H9 (cell line): ENCODE results near the gene TSPEAR. TPM values are rescaled to one million over a fixed set of nuclear protein-coding genes. Genes with fewer than 3 reads are reported as not detected.

Experiments used
- DNase-seq: peaks from one replicate; pipeline ENCODE4 v3.0.0-alpha.2; 2017
- H2AFZ ChIP-seq: one replicate; pipeline ENCODE4 v1.6.1; 2013; ENCODE audit warnings: mild to moderate bottlenecking, low read length, control low read depth, moderate library complexity
- H2AK5ac ChIP-seq: 2 replicates; pipeline ENCODE4 v1.6.1; 2013; ENCODE audit warnings: low read length, control low read depth, mixed read lengths; ENCODE audit not compliant: insufficient read length
- H2BK120ac ChIP-seq: one replicate; pipeline ENCODE4 v1.6.1; 2013; ENCODE audit warnings: low read depth, mild to moderate bottlenecking, low read length, control low read depth, inconsistent platforms; ENCODE audit not compliant: poor library complexity, severe bottlenecking
- H2BK12ac ChIP-seq: 2 replicates; pipeline ENCODE4 v1.6.1; 2013; ENCODE audit warnings: low read length, control low read depth, mixed read lengths, low read depth; ENCODE audit not compliant: insufficient read length
- H2BK15ac ChIP-seq: 2 replicates; pipeline ENCODE4 v1.6.1; 2013; ENCODE audit warnings: low read depth, low read length, control low read depth
- H2BK20ac ChIP-seq: one replicate; pipeline ENCODE4 v1.6.1; 2013; ENCODE audit warnings: low read depth, mild to moderate bottlenecking, low read length, control low read depth, inconsistent platforms; ENCODE audit not compliant: poor library complexity, severe bottlenecking
- H2BK5ac ChIP-seq: 2 replicates; pipeline ENCODE4 v1.6.1; 2013; ENCODE audit warnings: low read length, control low read depth, mixed read lengths; ENCODE audit not compliant: insufficient read length
- H3K14ac ChIP-seq: 2 replicates; pipeline ENCODE4 v1.6.1; 2013; ENCODE audit warnings: low read length, control low read depth; ENCODE audit not compliant: insufficient read depth
- H3K18ac ChIP-seq: 2 replicates; pipeline ENCODE4 v1.6.1; 2013; ENCODE audit warnings: low read depth, mild to moderate bottlenecking, mixed read lengths, low read length, control low read depth; ENCODE audit not compliant: insufficient read length
- H3K23ac ChIP-seq: 2 replicates; pipeline ENCODE4 v1.6.1; 2013; ENCODE audit warnings: low read length, control low read depth, mixed read lengths, low read depth; ENCODE audit not compliant: insufficient read length
- H3K23me2 ChIP-seq: 2 replicates; pipeline ENCODE4 v1.6.1; 2013; ENCODE audit warnings: low read depth, mild to moderate bottlenecking, mixed read lengths, low read length, control low read depth; ENCODE audit not compliant: insufficient read length, poor library complexity, severe bottlenecking
- H3K27ac ChIP-seq: 2 replicates; pipeline ENCODE4 v1.5.1; 2013; ENCODE audit warnings: low read length, control low read depth, mixed read lengths, low read depth; ENCODE audit not compliant: insufficient read length
- H3K27me3 ChIP-seq: 2 replicates; pipeline ENCODE4 v1.6.1; 2013; ENCODE audit warnings: low read length, control low read depth, inconsistent platforms; ENCODE audit not compliant: insufficient read depth
- H3K4ac ChIP-seq: 2 replicates; pipeline ENCODE4 v1.6.1; 2013; ENCODE audit warnings: low read depth, mild to moderate bottlenecking, control low read depth, inconsistent platforms, low read length, moderate library complexity
- H3K4me1 ChIP-seq: 2 replicates; pipeline ENCODE4 v1.6.1; 2013; ENCODE audit warnings: low read length, control low read depth, inconsistent platforms; ENCODE audit not compliant: insufficient read depth
- H3K4me2 ChIP-seq: 2 replicates; pipeline ENCODE4 v1.6.1; 2013; ENCODE audit warnings: low read length, control low read depth, mixed read lengths; ENCODE audit not compliant: insufficient read length, insufficient read depth
- H3K56ac ChIP-seq: 2 replicates; pipeline ENCODE4 v1.6.1; 2013; ENCODE audit warnings: low read depth, mild to moderate bottlenecking, mixed read lengths, low read length, control low read depth; ENCODE audit not compliant: insufficient read length
- H3K79me1 ChIP-seq: 2 replicates; pipeline ENCODE4 v1.6.1; 2013; ENCODE audit warnings: low read depth, mild to moderate bottlenecking, moderate library complexity, low read length, control low read depth, inconsistent platforms; ENCODE audit not compliant: insufficient read depth, poor library complexity, severe bottlenecking
- H3K79me2 ChIP-seq: 2 replicates; pipeline ENCODE4 v1.6.1; 2013; ENCODE audit warnings: low read length, control low read depth, inconsistent platforms; ENCODE audit not compliant: insufficient read depth
- H3K9ac ChIP-seq: 2 replicates; pipeline ENCODE4 v1.6.1; 2013; ENCODE audit warnings: low read length, control low read depth, mixed read lengths; ENCODE audit not compliant: insufficient read length; ENCODE audit errors: extremely low read depth
- H3K9me3 ChIP-seq: one replicate; pipeline ENCODE4 v1.6.1; 2013; ENCODE audit warnings: low read depth, low read length, inconsistent platforms; ENCODE audit not compliant: control insufficient read depth
- H3T11ph ChIP-seq: one replicate; pipeline ENCODE4 v1.6.1; 2013; ENCODE audit warnings: mild to moderate bottlenecking, low read length, control low read depth, inconsistent platforms
- H4K20me1 ChIP-seq: one replicate; pipeline ENCODE4 v1.6.1; 2013; ENCODE audit not compliant: control insufficient read depth, insufficient read length, insufficient read depth
- H4K5ac ChIP-seq: 2 replicates; pipeline ENCODE4 v1.6.1; 2013; ENCODE audit warnings: low read depth, mild to moderate bottlenecking, mixed read lengths, low read length, control low read depth; ENCODE audit not compliant: insufficient read length
- H4K8ac ChIP-seq: replicated peaks from 2 replicates; pipeline ENCODE4 v1.6.1; 2013; ENCODE audit warnings: low read length, control low read depth, mixed read lengths, low read depth; ENCODE audit not compliant: insufficient read length
- H4K91ac ChIP-seq: 2 replicates; pipeline ENCODE4 v1.6.1; 2013; ENCODE audit warnings: low read depth, mild to moderate bottlenecking, moderate library complexity, mixed read lengths, low read length, control low read depth; ENCODE audit not compliant: insufficient read length
- H3K27ac Mint-ChIP-seq, 3 experiments: 2 replicates in 2 of 3; 3 replicates in 1 of 3; pipeline ENCODE4 v1.8.0; 2020 to 2021; ENCODE audit warnings: mixed read lengths in 3 of 3, mild to moderate bottlenecking in 1 of 3, moderate library complexity in 1 of 3
- H3K27me3 Mint-ChIP-seq: 2 replicates; pipeline ENCODE4 v1.8.0; 2021; ENCODE audit warnings: low read depth, mild to moderate bottlenecking, moderate library complexity, mixed read lengths
- H3K36me3 Mint-ChIP-seq, 3 experiments: 2 replicates in 2 of 3; 3 replicates in 1 of 3; pipeline ENCODE4 v1.8.0; 2020 to 2021; ENCODE audit warnings: low read depth in 3 of 3, mixed read lengths in 3 of 3; ENCODE audit not compliant: insufficient read depth in 1 of 3
- H3K4me1 Mint-ChIP-seq, 2 experiments: 2 replicates each; pipeline ENCODE4 v1.8.0; 2020; ENCODE audit warnings: mixed read lengths in 2 of 2
- H3K4me3 Mint-ChIP-seq, 2 experiments: 2 replicates in 1 of 2; 3 replicates in 1 of 2; pipeline ENCODE4 v1.8.0; 2020 to 2021; ENCODE audit warnings: mild to moderate bottlenecking in 2 of 2, mixed read lengths in 2 of 2, moderate library complexity in 1 of 2
- H3K9me3 Mint-ChIP-seq, 2 experiments: 2 replicates in 1 of 2; 3 replicates in 1 of 2; pipeline ENCODE4 v1.8.0; 2020; ENCODE audit warnings: mild to moderate bottlenecking in 2 of 2, mixed read lengths in 2 of 2, moderate library complexity in 1 of 2
- CTCF ChIP-seq: fragments of 200-600 bp; sonication (generic); conservative IDR thresholded peaks from 3 replicates; pipeline ENCODE4 v1.8.0; 2021; ENCODE audit warnings: antibody characterized with exemption, mild to moderate bottlenecking
- WGBS: extraction: QIAGEN DNeasy Blood & Tissue Kit; methylation state at CpG from one replicate; pipeline ENCODE4 v1.1.7; 2013; ENCODE audit warnings: missing lambda C conversion rate, low lambda C conversion rate, mixed read lengths; ENCODE audit not compliant: insufficient read length; ENCODE audit errors: extremely low coverage; 5-methylcytosine and 5-hydroxymethylcytosine counted together
- total RNA-seq: library from RNA; stranded (reverse); gene quantifications from 2 replicates; pipeline ENCODE4 v1.2.1, GENCODE V29; 2021

The TSPEAR gene
- total RNA-seq, 1 experiment from 2014 or later: 1.3 TPM

- no CpG with 5 or more reads among the region's 23 CpGs for WGBS
- DNase-seq: peak; percentile 23
These were observed 180.3 kb downstream of the TSPEAR start for GRCh38 chr21:44530903-44531605.

More at GRCh38 chr21:44530903-44531605, 180.3 kb downstream of the TSPEAR start:
- Histone ChIP-seq H4K20me1 (no peaks in the 10 kb centered on the region), H3K23me2 (no peaks in the 10 kb centered on the region), H3K4me1 (no peaks in the 10 kb centered on the region; the same call in 1 of the 2 replicates), H3K79me1 (no peaks in the 10 kb centered on the region), H3K4me2 (no peak overlapping the region), H2BK5ac (no peak overlapping the region), H3K27me3 (no peaks in the 10 kb centered on the region), H3K14ac (no peak overlapping the region), H2BK120ac (no peak overlapping the region), H2AK5ac (no peak overlapping the region), H4K5ac (no peak overlapping the region), H3K9ac (no peak overlapping the region), H3K79me2 (no peaks in the 10 kb centered on the region), H2BK20ac (no peak overlapping the region), H2BK15ac (no peak overlapping the region), H4K91ac (no peak overlapping the region), H3K27ac (no peak overlapping the region), H4K8ac (no peak overlapping the region), H3K4ac (no peak overlapping the region), H2AFZ (no peak overlapping the region), H3K9me3 (no peaks in the 10 kb centered on the region), H3K56ac (no peak overlapping the region), H3T11ph (no peak overlapping the region), H2BK12ac (no peak overlapping the region), H3K18ac (no peak overlapping the region), H3K23ac (no peak overlapping the region)
- Mint-ChIP-seq H3K36me3 (peaks cover 0 to 5% (median 0%) of the 10 kb centered on the region in 3 experiments; a peak in 1 of 7 replicates), H3K4me1 (peaks cover 2 to 8% of the 10 kb centered on the region in 2 experiments; a peak in 3 of 4 replicates), H3K9me3 (peaks cover 0 to 5% of the 10 kb centered on the region in 2 experiments; a peak in 2 of 5 replicates), H3K27ac (no peak overlapping the region), H3K4me3 (no peak overlapping the region), H3K27me3 (peaks cover 5% of the 10 kb centered on the region)
- TF ChIP-seq CTCF: no peak
